DMS 273 treated with DMSO at 0.1 percent for 48 hours (cell line): Measurements from ENCODE around the gene ZNF582.
"Not testable (repeated sequence)": the region's sequence is repeated elsewhere in the genome, so short reads cannot be mapped to it uniquely, and the experiment has no call there.

Experiments
- DNase-seq: peaks from one replicate; lab custom pipeline; 2025; lab: John Stamatoyannopoulos, UW

Gene ZNF582

DNA sequence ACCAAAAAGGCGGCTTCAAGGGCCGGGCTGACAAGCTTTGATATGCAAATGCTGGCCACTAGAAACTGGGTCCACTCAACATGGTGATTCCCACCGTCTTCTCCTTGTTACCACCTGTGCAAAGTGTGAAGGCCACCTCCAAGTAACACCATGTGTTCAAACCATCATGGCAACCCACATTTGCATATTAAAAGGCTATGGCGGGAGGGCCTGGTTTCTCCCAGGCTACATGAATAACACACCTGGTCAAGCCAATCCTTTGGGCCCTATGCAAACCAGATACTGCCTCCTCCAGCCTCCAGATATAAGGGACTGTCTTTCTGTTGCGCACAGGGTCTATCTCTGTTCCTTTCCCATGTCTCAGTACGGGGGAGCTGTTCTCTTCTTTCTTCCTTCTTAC lies 42.1 kb downstream of the ZNF582 start:
- no peak for DNase-seq

GRCh38 chr19:56350416-56351045 lies 42.8 kb downstream of the ZNF582 start:
- peak; percentile 19 for DNase-seq

- DNase-seq, result no peak
Measured at GRCh38 chr19:56348289-56348877, 45.0 kb downstream of the ZNF582 start.

DNA sequence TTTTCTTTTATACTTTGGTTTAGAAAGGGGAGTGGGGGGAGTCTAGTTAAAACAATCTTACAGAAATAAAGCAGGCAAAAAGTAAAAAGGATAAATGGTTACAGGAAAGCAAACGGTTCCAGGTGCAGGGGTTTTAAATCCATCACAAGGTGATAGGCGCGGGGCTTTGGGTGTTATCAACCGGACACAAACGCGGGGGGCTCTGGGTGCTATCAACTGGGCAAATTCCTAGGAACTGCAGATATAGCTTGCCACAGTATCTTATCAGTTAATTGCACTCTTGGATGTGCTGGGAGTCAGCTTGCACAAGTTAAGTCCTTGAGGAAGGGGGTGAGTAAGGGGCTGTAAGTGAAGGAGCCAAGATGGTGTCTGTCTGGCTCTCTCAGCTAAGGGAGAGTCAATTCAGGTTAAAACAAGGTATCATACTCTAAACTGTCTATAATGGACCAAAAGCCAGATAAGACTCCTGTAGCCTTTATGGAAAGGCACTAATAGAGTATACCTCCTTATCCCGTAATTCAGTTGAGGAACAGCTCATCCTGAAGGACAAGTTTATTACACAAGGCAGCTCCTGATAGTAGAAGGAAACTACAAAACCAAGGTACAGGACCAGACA lies 46.1 kb downstream of the ZNF582 start:
- DNase-seq, result no peak

- no peak for DNase-seq
Measured at GRCh38 chr19:56341948-56342347, 51.4 kb downstream of the ZNF582 start.

- DNase-seq, result not testable (repeated sequence)
Measured at GRCh38 chr19:56339031-56339430, 54.3 kb downstream of the ZNF582 start.

DNA sequence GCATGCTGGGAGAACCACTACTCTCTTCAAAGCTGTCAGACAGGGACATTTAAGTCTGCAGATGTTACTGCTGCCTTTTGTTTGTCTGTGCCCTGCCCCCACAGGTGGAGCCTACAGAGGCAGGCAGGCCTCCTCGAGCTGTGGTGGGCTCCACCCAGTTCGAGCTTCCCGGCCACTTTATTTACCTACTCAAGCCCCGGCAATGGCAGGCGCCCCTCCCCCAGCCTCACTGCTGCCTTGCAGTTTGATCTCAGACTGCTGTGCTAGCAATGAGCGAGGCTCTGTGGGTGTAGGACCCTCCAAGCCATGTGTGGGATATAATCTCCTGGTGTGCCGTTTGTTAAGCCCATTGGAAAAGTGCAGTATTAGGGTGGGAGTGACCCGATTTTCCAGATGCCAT lies 56.3 kb downstream of the ZNF582 start:
- not testable (repeated sequence) for DNase-seq

GRCh38 chr19:56335371-56335770 lies 58.0 kb downstream of the ZNF582 start:
- not testable (repeated sequence) for DNase-seq

GRCh38 chr19:56333506-56333905 lies 59.8 kb downstream of the ZNF582 start:
- DNase-seq, result no peak
